Measurements from ENCODE around the gene KIR2DL3.
"Not testable (repeated sequence)": the region's sequence is repeated elsewhere in the genome, so short reads cannot be mapped to it uniquely, and the experiment has no call there.

Gene KIR2DL3

DNA sequence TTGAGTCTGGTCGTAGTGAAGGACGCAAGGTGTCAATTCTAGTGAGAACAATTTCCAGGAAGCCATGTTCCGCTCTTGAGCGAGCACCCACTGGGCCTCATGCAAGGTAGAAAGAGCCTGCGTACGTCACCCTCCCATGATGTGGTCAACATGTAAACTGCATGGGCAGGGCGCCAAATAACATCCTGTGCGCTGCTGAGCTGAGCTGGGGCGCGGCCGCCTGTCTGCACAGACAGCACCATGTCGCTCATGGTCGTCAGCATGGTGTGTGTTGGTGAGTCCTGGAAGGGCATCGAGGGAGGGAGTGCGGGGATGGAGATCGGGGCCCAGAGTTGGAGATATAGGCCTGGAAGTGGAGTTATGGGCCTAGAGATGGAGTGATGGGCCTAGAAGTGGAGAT, at the start of gene KIR2DL3:
TSS of gene KIR2DL3 (plus strand) at position 208 of the 400 bp plus-strand sequence. CDS start at position 241, 33 bp downstream.
- DNase-seq = not testable (repeated sequence)

DNA sequence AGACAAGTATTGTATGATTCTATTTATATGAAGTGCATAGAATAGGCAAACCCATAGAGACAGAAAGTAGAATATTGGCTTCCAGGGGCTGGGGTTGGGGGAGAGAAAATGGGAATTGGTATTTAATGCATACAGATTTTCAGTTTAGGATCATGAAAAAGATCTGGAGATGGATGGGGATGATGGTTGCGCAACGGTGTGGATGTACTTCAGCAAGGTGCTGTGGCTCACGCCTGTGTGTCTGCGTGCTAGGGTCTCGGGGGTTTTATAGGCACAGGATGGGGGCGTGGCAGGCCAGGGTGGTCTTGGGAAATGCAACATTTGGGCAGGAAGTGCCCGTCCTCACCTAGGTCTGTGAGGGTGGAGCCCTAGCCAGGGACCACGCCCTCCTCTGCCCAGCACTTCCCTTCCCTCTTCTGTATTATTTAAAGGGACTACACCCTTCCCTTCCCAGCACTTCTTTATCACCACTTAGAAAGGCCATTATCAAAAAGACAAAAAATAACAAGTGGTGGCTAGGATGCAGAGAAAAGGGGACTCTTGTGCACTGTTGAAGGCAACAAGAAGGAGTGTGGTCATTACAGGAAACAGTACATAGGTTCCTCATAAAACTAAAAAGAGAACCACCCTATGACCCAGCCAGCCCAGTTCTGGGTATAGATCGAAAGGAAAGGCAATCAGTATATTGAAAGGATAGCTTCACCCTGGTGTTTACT, 46.6 kb upstream of the KIR2DL3 start:
- DNase-seq = no peak

DNA sequence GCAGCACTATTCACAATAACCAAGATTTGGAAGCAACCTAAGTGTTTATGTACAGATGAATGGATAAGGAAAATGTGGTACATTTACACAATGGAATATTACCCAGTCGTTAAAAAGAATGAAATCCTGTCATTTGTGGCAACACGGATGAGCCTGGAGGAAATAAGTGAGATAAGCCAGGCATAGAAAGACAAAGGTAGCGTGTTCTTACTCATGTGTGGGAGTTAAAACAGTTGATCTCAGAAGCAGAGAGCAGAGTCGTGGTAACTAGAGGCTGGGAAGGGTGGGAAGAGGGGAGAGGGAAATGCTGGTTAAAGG, 46.1 kb upstream of the KIR2DL3 start:
- no peak for DNase-seq

DNA sequence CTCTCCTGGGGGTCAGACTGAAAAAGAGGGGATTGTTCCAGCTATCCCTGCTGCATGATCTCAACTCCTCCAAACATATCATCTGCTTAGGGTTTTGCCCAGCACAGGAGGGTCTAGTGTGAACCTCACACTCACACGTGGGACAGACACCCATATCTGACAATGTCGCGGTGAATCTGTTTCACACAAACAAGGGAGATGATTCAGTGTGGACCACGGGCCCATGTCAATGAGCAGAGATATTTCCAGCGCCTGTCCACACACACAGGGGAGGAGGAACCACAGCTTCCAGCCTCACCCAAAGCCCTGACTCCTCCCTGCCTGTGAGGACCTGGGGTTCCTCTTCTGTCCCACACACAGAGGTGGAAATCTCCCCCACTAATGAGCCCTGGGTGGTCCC, 43.7 kb upstream of the KIR2DL3 start:
- no peak for DNase-seq

DNA sequence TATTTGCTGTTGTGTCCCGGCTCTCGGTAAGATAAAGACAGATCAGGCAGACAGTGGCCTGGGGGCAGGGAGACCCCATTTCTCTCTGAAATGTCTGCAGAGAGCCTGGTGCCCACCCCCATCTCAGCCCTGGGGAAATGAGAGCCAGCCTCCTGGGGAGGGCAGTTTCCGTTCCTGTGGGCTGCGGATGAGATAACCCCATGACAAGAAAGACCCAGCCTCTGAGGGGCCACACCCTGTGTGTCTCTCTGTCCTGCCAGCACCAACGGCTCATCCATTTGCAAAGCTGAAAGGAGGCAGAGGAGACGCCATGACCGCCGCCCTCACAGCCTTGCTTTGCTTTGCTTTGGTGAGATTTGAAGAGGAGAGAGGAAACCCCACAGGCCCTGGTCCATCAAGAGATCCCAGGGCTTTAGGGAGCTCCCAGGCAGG, 42.2 kb upstream of the KIR2DL3 start:
- DNase-seq = no peak

DNA sequence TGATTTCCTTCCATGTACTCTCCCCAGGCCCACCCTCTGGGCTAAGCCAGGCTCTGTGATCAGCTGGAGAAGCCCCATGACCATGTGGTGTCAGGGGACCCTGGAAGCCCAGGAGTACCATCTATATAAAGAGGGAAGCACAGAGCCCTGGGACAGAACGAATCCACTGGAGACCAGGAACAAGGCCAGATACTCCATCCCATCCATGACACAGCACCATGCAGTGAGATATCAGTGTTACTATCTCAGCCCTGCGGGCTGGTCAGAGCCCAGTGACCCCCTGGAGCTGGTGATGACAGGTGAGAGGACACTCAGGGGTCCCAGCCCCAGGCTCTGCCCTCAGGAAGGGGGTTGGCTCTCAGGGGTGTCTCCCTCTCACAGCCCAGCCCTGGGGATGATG, 41.5 kb upstream of the KIR2DL3 start:
- no peak for DNase-seq

DNA sequence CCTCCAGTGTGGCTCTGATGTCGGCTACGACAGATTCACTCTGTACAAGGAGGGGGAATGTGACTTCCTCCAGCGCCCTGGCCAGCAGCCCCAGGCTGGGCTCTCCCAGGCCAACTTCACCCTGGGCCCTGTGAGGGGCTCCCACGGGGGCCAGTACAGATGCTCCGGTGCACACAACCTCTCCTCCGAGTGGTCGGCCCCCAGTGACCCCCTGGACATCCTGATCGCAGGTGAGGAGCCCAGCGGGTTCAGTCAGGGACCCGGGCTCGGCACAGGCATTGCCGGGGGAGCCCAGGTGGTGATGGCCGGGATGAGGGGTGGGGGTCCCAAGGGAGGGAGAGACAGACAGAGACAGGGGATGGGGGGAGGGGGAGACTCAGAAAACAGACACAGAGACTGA, 40.6 kb upstream of the KIR2DL3 start:
- DNase-seq = not testable (repeated sequence)

DNA sequence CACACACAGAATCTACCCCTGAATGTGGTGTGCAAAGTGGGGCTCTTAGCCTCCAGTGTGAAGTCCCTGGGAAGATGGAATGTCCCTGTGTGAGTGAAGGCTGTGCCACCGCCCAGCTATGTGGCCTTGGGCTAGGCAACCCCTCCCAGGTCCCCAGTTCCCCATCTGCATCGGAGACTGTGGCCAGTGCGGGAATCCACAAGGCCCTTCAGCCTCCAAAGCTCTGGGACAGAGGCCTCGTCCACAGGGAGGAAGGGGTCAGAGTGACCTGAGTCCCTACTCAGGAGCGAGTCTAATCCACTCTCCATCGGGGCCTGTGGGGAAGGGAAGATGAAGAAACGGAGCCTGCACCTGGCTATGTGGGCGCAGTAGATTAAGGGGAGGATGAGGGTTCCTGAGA, 33.4 kb upstream of the KIR2DL3 start:
- DNase-seq = no peak

DNA sequence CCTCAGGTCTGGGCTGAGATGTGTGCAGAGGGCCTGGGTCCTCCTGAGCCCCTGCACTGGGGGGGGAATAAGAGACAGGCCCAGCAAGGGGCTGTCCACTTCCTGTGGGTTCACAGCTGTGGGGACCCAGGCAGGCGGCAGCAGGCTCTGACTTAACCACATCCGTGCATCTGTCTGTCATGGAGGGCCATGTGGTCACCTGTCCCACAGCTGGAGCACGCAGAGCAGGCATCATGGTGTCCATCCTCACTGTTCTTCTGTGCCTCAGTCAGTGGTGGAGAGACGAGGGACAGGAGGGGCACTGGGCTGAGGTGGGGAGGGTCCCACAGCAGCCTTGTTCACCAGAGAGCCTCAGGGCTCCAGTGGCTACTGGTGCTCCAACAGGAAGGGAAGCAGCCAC, 30.4 kb upstream of the KIR2DL3 start:
- no peak for DNase-seq

DNA sequence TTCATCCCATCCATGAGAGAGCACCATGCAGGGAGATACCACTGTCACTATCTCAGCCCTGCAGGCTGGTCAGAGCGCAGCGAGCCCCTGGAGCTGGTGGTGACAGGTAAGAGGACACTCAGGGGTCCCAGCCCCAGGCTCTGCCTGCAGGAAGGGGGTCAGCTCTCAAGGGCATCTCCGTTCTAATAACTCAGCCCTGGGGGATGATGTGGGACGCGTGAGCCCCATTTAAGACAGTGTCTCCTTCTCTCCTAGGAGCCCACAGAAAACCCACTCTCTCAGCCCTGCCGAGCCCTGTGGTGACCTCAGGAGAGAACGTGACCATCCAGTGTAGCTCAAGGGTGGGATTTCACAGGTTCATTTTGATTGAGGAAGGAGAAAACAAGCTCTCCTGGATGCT, 29.5 kb upstream of the KIR2DL3 start:
- DNase-seq = no peak

DNA sequence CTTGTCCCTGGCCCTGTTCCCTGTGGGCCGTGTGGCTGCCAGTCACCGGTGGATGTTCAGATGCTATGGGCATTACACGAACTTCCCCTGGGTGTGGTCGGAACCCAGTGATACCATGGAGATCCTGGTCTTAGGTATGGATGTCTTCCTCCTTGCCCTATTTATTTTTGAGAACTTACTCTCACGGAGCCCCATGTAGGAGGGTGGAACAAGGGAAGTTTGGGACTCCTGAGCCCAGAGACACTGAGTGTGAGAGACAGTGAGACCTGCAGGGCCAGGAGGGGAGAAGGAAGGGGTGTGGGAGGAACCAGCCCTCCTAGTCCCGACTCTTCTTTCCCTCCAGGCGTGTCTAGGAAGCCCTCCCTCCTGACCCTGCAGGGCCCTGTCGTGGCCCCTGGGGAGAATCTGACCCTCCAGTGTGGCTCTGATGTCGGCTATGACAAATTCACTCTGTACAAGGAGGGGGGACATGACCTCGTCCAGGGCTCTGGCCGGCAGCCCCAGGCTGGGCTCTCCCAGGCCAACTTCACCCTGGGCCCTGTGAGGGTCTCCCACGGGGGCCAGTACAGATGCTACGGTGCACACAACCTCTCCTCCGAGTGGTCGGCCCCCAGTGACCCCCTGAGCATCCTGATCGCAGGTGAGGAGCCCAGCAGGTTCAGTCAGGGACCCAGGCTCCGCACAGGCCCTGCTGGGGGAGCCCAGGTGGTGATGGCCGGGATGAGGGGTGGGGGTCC, 28.9 kb upstream of the KIR2DL3 start:
- no peak for DNase-seq

DNA sequence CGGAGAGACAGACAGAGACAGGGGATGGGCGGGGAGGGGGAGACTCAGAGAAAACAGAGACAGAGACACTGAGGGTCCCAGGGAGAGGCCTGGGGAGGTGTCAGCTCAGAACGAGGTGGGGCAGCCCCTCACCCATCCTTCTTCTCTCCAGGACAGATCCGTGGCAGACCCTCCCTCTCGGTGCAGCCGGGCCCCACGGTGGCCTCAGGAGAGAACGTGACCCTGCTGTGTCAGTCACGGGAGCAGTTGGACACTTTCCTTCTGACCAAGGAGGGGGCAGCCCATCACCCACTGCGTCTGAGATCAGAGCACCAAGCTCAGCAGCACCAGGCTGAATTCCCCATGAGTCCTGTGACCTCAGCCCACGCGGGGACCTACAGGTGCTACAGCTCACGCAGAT, 28.4 kb upstream of the KIR2DL3 start:
- DNase-seq = not testable (repeated sequence)

DNA sequence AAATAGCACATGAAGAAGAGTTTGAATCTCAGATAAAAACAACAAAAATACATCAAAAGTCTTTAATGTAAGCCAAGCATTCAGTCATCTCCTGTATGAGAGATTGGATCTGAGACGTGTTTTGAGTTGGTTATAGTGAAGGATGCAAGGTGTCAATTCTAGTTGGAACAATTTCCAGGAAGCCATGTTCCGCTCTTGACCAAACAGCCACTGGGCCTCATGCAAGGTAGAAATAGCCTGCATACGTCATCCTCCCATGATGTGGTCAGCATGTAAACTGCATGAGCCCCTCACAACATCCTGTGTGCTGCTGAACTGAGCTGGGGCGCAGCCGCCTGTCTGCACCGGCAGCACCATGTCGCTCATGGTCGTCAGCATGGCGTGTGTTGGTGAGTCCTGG, 14.2 kb upstream of the KIR2DL3 start, which contains the start of gene KIR3DL3:
TSS of gene KIR3DL3 (plus strand) at position 301 of the 400 bp plus-strand sequence. CDS start at position 356, 55 bp downstream.
- DNase-seq = no peak

DNA sequence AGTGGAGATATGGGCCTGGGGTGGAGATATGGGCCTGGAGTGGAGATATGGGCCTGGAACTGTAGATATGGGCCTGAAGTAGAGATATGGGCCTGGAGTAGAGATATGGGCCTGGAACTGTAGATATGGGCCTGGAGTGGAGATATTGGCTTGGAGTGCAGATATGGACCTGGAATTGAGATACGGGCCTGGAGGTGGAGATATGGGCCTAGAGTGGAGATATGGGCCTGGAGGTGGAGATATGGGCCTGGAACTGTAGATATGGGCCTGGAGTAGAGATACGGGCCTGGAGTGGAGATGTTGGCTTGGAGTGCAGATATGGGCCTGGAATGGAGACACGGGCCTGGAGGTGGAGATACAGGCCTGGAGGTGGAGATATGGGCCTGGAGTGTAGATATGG, 13.7 kb upstream of the KIR2DL3 start:
- DNase-seq = no peak

DNA sequence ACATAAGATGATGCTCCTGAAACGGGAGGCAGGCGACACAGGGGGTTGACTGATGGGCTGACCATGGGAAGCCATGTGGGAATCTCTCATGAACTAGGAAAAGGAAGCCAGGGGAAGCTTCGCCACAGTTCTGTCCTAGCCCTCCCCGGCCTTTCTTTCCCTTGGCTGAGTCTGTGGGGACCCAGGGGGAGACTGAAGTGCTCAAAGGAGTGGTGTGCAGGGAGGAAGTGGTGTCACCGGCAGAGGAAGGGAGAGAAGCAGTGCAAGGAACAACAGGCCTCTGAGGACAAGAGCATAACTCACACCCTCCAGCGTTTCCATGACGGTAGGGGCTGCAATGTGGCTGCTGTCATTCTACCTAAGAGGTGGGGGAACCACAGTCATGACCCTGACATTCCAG, 13.0 kb upstream of the KIR2DL3 start:
- no peak for DNase-seq

DNA sequence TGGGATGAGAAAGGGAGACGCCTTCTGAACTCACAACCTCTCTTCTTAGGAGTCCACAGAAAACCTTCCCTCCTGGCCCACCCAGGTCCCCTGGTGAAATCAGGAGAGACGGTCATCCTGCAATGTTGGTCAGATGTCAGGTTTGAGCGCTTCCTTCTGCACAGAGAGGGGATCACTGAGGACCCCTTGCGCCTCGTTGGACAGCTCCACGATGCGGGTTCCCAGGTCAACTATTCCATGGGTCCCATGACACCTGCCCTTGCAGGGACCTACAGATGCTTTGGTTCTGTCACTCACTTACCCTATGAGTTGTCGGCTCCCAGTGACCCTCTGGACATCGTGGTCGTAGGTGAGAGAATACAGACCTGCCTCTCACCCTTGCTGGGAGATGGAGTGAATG, 10.8 kb upstream of the KIR2DL3 start:
- no peak for DNase-seq

DNA sequence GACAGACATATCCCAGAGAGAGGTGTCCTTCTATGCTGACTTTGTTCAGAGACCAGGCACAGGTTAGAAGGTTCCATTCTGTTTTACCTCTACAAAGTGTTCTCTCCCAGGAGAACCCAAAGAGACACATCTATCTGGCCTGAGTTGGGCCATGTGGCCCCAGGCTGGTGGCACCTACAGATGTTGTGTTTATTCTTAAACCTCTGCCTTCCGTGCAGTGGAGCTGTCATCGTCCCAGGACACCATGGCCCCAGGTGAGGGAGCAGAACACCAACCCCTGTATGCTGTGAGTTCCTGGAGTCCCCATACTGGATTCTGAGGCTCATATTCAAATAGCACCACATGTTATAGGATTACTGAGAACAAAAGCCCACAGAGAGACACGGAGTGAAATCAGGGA, 10.1 kb upstream of the KIR2DL3 start:
- DNase-seq = no peak

DNA sequence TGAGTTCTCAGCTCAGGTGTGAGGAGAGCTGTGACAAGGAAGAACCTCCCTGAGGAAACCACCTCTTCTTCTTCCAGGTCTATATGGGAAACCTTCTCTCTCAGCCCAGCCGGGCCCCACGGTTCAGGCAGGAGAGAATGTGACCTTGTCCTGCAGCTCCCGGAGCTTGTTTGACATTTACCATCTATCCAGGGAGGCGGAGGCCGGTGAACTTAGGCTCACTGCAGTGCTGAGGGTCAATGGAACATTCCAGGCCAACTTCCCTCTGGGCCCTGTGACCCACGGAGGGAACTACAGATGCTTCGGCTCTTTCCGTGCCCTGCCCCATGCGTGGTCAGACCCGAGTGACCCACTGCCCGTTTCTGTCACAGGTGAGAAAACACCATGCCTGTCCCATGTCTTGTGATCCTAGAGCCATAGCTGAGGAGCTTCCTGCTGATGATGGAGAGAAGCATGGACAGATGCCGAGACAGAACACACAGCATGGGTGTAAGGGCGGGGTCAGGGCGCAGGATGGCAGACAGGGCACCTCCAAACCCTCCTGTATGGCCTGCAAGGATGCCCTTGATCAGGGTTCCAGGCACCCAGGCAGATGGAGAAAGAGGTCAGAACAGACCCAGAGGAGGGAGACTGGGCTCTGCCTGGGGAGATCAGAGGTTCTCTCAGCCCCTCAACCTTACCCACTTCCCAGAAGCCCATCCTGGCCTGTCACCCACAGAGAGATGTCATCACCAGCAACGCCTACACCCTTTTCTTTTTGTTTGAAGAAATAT, 8.7 kb upstream of the KIR2DL3 start:
- DNase-seq = no peak

DNA sequence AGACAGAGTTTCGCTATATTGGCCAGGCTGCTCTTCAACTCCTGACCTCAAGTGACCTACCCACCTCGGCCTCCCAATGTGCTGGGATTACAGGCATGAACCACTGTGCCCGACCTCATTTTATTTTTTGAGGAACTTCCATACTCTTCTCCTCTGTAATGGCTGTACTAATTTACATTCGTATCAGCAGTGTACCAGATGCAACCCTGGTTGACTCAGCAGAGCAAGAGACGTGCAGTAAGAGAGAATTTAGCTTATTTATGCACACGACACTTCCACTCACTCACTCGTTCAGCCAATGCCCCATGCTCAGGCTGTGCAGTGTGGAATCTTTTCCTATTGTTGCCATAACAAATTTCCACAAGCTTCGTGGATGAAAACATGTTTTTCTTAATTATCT, 7.1 kb upstream of the KIR2DL3 start:
- DNase-seq = no peak

DNA sequence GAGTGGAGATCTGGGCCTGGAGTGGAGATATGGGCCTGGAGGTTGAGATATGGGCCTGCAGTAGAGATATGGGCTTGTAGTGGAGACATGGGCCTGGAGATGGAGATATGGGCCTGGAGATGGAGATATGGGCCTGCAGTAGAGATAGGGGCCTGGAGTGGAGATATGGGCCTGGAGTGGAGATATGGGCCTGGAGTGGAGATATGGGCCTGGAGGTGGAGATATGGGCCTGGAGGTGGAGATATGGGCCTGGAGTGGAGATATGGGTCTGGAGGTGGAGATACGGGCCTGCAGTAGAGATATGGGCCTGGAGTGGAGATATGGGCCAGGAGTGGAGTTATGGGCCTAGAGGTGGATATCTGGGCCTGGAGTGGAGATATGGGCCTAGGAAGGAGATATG, 402 bp downstream of the KIR2DL3 start:
- DNase-seq = no peak

DNA sequence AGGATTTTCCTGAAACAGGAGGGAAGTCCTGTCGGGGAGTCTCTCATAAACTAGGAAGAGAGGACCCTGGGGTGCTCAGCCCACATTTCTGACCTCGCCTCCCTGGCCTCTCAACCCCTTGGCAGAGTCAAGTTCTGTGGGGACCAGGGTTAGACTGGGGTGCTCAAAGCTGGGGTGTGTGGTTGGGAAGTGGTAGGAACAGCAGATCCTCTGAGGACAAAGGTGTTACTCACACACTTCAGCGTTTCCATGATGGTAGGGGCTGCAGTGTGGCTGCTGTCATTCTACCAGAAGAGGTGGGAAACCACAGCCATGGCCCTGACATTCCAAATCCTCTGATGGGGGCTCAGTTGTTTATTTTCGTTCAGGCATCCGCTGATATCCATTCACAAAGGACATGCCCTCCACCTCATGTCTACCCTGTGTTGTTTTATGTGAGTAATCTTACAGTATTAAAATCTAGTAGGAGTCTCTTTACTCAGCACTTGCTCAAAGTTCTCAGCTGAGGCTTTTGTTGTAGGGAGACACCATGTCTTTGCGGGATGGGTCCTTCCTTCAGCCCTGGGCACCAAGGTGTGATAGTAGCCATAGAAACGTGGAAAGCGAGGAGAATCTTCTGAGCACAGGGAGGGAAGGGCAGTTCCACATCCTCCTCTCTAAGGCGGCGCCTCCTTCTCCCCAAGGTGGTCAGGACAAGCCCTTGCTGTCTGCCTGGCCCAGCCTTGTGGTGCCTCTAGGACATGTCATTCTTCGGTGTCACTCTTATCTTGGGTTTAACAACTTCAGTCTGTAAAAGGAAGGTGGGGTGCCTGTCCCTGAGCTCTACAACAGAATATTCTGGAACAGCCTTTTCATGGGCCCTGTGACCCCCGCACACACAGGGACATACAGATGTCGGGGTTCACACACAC, 1.5 kb downstream of the KIR2DL3 start:
- no peak for DNase-seq

DNA sequence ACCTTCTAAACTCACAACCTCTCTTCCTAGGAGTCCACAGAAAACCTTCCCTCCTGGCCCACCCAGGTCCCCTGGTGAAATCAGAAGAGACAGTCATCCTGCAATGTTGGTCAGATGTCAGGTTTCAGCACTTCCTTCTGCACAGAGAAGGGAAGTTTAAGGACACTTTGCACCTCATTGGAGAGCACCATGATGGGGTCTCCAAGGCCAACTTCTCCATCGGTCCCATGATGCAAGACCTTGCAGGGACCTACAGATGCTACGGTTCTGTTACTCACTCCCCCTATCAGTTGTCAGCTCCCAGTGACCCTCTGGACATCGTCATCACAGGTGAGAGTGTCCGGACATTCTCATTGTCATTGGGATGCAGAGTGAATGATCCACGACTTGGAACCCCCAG, 3.6 kb downstream of the KIR2DL3 start:
- DNase-seq = not testable (repeated sequence)

DNA sequence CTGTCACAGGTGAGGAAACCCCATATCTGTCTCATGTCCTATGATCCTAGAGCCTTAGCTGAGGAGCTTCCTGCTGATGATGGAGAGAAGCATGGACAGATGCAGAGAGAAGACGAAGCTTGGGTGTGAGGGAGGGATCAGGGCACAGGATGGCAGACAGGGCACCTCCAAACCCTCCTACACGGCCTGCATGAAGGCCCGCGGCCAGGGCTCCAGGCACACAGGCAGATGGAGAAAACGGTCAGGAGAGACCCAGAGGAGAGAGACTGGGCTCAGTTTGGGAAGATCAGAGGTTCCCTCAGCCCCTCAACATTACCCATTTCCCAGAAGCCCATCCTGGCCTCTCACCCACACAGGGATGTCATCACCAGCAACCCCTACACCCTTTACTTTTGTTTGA, 5.8 kb downstream of the KIR2DL3 start:
- DNase-seq = not testable (repeated sequence)

Data from fibroblast of skin of right biceps (primary cell).